ENCODE data around the gene UBAP1. TPM values are rescaled to one million over a fixed set of nuclear protein-coding genes. Genes with fewer than 3 reads are reported as not detected.
"Not testable (repeated sequence)": the region's sequence is repeated elsewhere in the genome, so short reads cannot be mapped to it uniquely, and the experiment has no call there.

UBAP1 gene
- total RNA-seq, 1 donor: 40.9 TPM

GRCh38 chr9:34190996-34191892 is 12.4 kb downstream of the UBAP1 start:
- Histone ChIP-seq H3K4me3 (ENCODE audit: insufficient read depth, low read length) (no peak overlapping the region), H3K9me3 (ENCODE audit: low read depth, low read length) (no peaks in the 10 kb centered on the region), H3K27me3 (ENCODE audit: insufficient read depth, low read length) (no peaks in the 10 kb centered on the region), H3K36me3 (ENCODE audit: insufficient read depth, low read length) (no peaks in the 10 kb centered on the region), H3K79me2 (ENCODE audit: insufficient read depth, low read length) (peaks cover 84% of the 10 kb centered on the region), H3K27ac (ENCODE audit: low read depth, low read length) (peak overlapping the region; percentile 40), H4K20me1 (ENCODE audit: insufficient read depth, low read length) (peaks cover 73% of the 10 kb centered on the region), H3K4me1 (ENCODE audit: insufficient read depth, low read length) (peaks cover 29% of the 10 kb centered on the region), H3K4me2 (ENCODE audit: insufficient read depth, low read length) (peak overlapping the region; percentile 57), H2AFZ (ENCODE audit: low read length) (no peak overlapping the region)
- no peak for DNase-seq (ENCODE audit: insufficient read length, low spot score, missing footprints)
- peak; percentile 41 for TF ChIP-seq CTCF (IDR thresholded peaks at IDR 0.05; ENCODE audit: extremely low read depth, low read depth, low read length)

- Histone ChIP-seq H3K4me1 (ENCODE audit: insufficient read depth, low read length) (peaks cover 14% of the 10 kb centered on the region), H3K27me3 (ENCODE audit: insufficient read depth, low read length) (no peaks in the 10 kb centered on the region), H3K9me3 (ENCODE audit: low read depth, low read length) (no peaks in the 10 kb centered on the region), H3K79me2 (ENCODE audit: insufficient read depth, low read length) (peaks cover 85% of the 10 kb centered on the region), H2AFZ (ENCODE audit: low read length) (no peak overlapping the region), H3K36me3 (ENCODE audit: insufficient read depth, low read length) (peaks cover 7% of the 10 kb centered on the region), H3K4me2 (ENCODE audit: insufficient read depth, low read length) (no peak overlapping the region), H3K27ac (ENCODE audit: low read depth, low read length) (no peak overlapping the region), H4K20me1 (ENCODE audit: insufficient read depth, low read length) (peaks cover 70% of the 10 kb centered on the region), H3K4me3 (ENCODE audit: insufficient read depth, low read length) (no peak overlapping the region)
- no peak for TF ChIP-seq CTCF (IDR thresholded peaks at IDR 0.05; ENCODE audit: extremely low read depth, low read depth, low read length)
- DNase-seq (ENCODE audit: insufficient read length, low spot score, missing footprints): no peak
These were observed 16.3 kb downstream of the UBAP1 start for GRCh38 chr9:34195143-34195542.

- H2AFZ ChIP-seq (ENCODE audit: low read length); H3K9me3 ChIP-seq (ENCODE audit: low read depth, low read length); H3K4me3 ChIP-seq (ENCODE audit: insufficient read depth, low read length); H3K27ac ChIP-seq (ENCODE audit: low read depth, low read length); DNase-seq (ENCODE audit: insufficient read length, low spot score, missing footprints); H3K27me3 ChIP-seq (ENCODE audit: insufficient read depth, low read length); H3K4me2 ChIP-seq (ENCODE audit: insufficient read depth, low read length): not testable (repeated sequence)
- peaks cover 18% of the 10 kb centered on the region for H3K36me3 ChIP-seq (ENCODE audit: insufficient read depth, low read length)
- peaks cover 13% of the 10 kb centered on the region for H3K4me1 ChIP-seq (ENCODE audit: insufficient read depth, low read length)
- H4K20me1 ChIP-seq (ENCODE audit: insufficient read depth, low read length): peaks cover 70% of the 10 kb centered on the region
- H3K79me2 ChIP-seq (ENCODE audit: insufficient read depth, low read length): peaks cover 86% of the 10 kb centered on the region
These were observed 18.4 kb downstream of the UBAP1 start for GRCh38 chr9:34197286-34197685.

- no peak for TF ChIP-seq CTCF (IDR thresholded peaks at IDR 0.05; ENCODE audit: extremely low read depth, low read depth, low read length)
- peaks cover 13% of the 10 kb centered on the region for H3K4me1 ChIP-seq (ENCODE audit: insufficient read depth, low read length)
- H3K79me2 ChIP-seq (ENCODE audit: insufficient read depth, low read length): peaks cover 87% of the 10 kb centered on the region
- H3K27ac ChIP-seq (ENCODE audit: low read depth, low read length): no peak overlapping the region
- H3K9me3 ChIP-seq (ENCODE audit: low read depth, low read length): no peaks in the 10 kb centered on the region
- no peaks in the 10 kb centered on the region for H3K27me3 ChIP-seq (ENCODE audit: insufficient read depth, low read length)
- no peak overlapping the region for H3K4me2 ChIP-seq (ENCODE audit: insufficient read depth, low read length)
- peaks cover 18% of the 10 kb centered on the region for H3K36me3 ChIP-seq (ENCODE audit: insufficient read depth, low read length)
- no peak overlapping the region for H2AFZ ChIP-seq (ENCODE audit: low read length)
- no peak for DNase-seq (ENCODE audit: insufficient read length, low spot score, missing footprints)
- peaks cover 75% of the 10 kb centered on the region for H4K20me1 ChIP-seq (ENCODE audit: insufficient read depth, low read length)
- no peak overlapping the region for H3K4me3 ChIP-seq (ENCODE audit: insufficient read depth, low read length)
These were observed 19.2 kb downstream of the UBAP1 start for GRCh38 chr9:34197756-34198711.

Measured in osteoblast (primary cell).